ENCODE results near the gene GPR32. TPM values are rescaled to one million over a fixed set of nuclear protein-coding genes. Genes with fewer than 3 reads are reported as not detected.

The GPR32 gene
- total and polyA plus RNA-seq, 10 of the 15 experiments (the other 5 are each of a cell fraction or from before 2014, with no cell fraction given) = not detected

GRCh38 chr19:50768277-50768676, 2.0 kb upstream of the GPR32 start (continued):
- TF ChIP-seq CHD4 (IDR thresholded peaks at IDR 0.05) (no peak), FOXK2 (IDR thresholded peaks at IDR 0.05) (no peak)

- POLR2A ChIA-PET = no interaction called here
- no TSS peak for BruUV-seq (replicated peaks)
Observed at GRCh38 chr19:50770888-50771287, 624 bp downstream of the GPR32 start.

More at GRCh38 chr19:50770888-50771287, 624 bp downstream of the GPR32 start:
- no peaks in the 10 kb centered on the region for H3K27me3 ChIP-seq (replicated peaks in 1 of 2; ENCODE audit: control insufficient read depth in 2 of 2, insufficient read depth in 2 of 2, low read length in 1 of 2)
- in situ Hi-C loops (cut with MboI) (no loop called here), intact Hi-C loops (cut with micrococcal nuclease; ENCODE audit: unreplicated experiment) (no loop called here)
- ATAC-seq (no peak), DNase-seq (ENCODE audit: low read depth, low spot score) (no peak), FAIRE-seq (no peak)
- H2AFZ ChIP-seq (ENCODE audit: control insufficient read depth, low read depth, low read length) = no peak overlapping the region
- H3K27ac ChIP-seq (ENCODE audit: control insufficient read depth, insufficient read depth) = no peak overlapping the region
- H3K9ac ChIP-seq (ENCODE audit: control insufficient read depth, insufficient read depth, low read length) = no peak overlapping the region
- no peak for TF ChIP-seq NFXL1 (IDR thresholded peaks at IDR 0.05; ENCODE audit: borderline replicate concordance)
- TF ChIP-seq JUNB (IDR thresholded peaks at IDR 0.05) = no peak
- TF ChIP-seq ZNF687 (IDR thresholded peaks at IDR 0.05) = no peak
- no peak for TF ChIP-seq NR2C1 (IDR thresholded peaks at IDR 0.05)
- TF ChIP-seq MEF2A (IDR thresholded peaks at IDR 0.05; ENCODE audit: insufficient read depth, low read depth, low read length) = no peak
- no peak for TF ChIP-seq FOXK2 (IDR thresholded peaks at IDR 0.05)
- TF ChIP-seq NKRF (conservative IDR thresholded peaks at IDR 0.05) = no peak
- TF ChIP-seq SMAD5 (IDR thresholded peaks at IDR 0.05; ENCODE audit: low read depth) = no peak
- TF ChIP-seq MEF2B (IDR thresholded peaks at IDR 0.05; ENCODE audit: partially characterized antibody, poor library complexity, severe bottlenecking) = no peak
- no peak for TF ChIP-seq POLR2AphosphoS5 (IDR thresholded peaks at IDR 0.05; ENCODE audit: low read length)
- TF ChIP-seq ZSCAN29 (IDR thresholded peaks at IDR 0.05) = no peak
- no peak for TF ChIP-seq ZNF207 (IDR thresholded peaks at IDR 0.05; ENCODE audit: borderline replicate concordance)
- TF ChIP-seq ELK1 (IDR thresholded peaks at IDR 0.05; ENCODE audit: low read depth, low read length) = no peak
- TF ChIP-seq SIX5 (IDR thresholded peaks at IDR 0.05; ENCODE audit: low read depth, low read length, severe bottlenecking) = no peak
- no peak for TF ChIP-seq PAX5 (IDR thresholded peaks at IDR 0.05; ENCODE audit: borderline replicate concordance, low read depth, low read length)
- TF ChIP-seq SPI1 (IDR thresholded peaks at IDR 0.05; ENCODE audit: borderline replicate concordance, insufficient read depth, low read depth, low read length) = no peak
- TF ChIP-seq NFIC (IDR thresholded peaks at IDR 0.05; ENCODE audit: low read depth, low read length) = no peak
- TF ChIP-seq MTA2 (IDR thresholded peaks at IDR 0.05; ENCODE audit: low read depth) = no peak
- SMC1A ChIA-PET (ENCODE audit: uncharacterized antibody, unreplicated experiment) = no interaction called here
- H3K79me2 ChIP-seq (ENCODE audit: control insufficient read depth, insufficient read depth, low read length) = no peaks in the 10 kb centered on the region
- H3K4me3 ChIP-seq = no peak overlapping the region
- no peaks in the 10 kb centered on the region for H3K36me3 ChIP-seq (ENCODE audit: control insufficient read depth in 2 of 2, insufficient read depth in 2 of 2, low read length in 1 of 2)
- no peaks in the 10 kb centered on the region for H3K9me3 ChIP-seq (replicated peaks; ENCODE audit: control insufficient read depth, insufficient read depth, low read length)
- no peaks in the 10 kb centered on the region for H4K20me1 ChIP-seq (ENCODE audit: control insufficient read depth, insufficient read depth)
- CTCF ChIA-PET = interaction anchor here (0.6 kb wide), 1 partner anchor 281 kb away, joined by 4 read pairs; no protein-coding TSS in a partner anchor
- WGBS (ENCODE audit: insufficient coverage, insufficient replicate concordance, low lambda C conversion rate, missing lambda C conversion rate) = 60% methylated on average over 13 of the region's 13 CpGs
- no peaks in the 10 kb centered on the region for H3K4me1 ChIP-seq (ENCODE audit: control insufficient read depth, insufficient read depth, low read length)
- RAD21 ChIA-PET (ENCODE audit: unreplicated experiment) = no interaction called here
- H3K4me2 ChIP-seq (ENCODE audit: control insufficient read depth, insufficient read depth) = no peak overlapping the region

Measured in GM12878 (cell line).